HepG2 (cell line): ENCODE results near the gene FFAR2. TPM values are rescaled to one million over a fixed set of nuclear protein-coding genes. Genes with fewer than 3 reads are reported as not detected.

Source experiments
- ATAC-seq: fragments of 200-7000 bp; cut with Tn5 transposase; 3 replicates; pipeline ENCODE4 v1.9.1; 2020; ENCODE audit warnings: mild to moderate bottlenecking, moderate library complexity
- BruUV-seq: library from RNA; stranded (reverse); fragments of 400-500 nt; replicated peaks from 2 replicates; lab custom pipeline; 2021; lab: Mats Ljungman, UMichigan
- CTCF ChIA-PET: fragments of 300-600 bp; formaldehyde crosslinking; extraction: SDS; loops from one replicate; lab custom pipeline; 2021; ENCODE audit warnings: low total read pairs, inconsistent platforms, low intra/inter-chr PET ratio; lab: Yijun Ruan, JAX
- POLR2A ChIA-PET: fragments of 350-600 bp; sonication (Branson Sonifier 250); formaldehyde crosslinking; loops from one replicate; lab custom pipeline; 2020; ENCODE audit warnings: antibody characterized with exemption, inconsistent platforms; lab: Yijun Ruan, JAX
- DNase-seq: peaks from one replicate; pipeline ENCODE4 v3.0.0-alpha.2; 2015; ENCODE audit warnings: low spot score
- FAIRE-seq: peaks from 3 replicates; lab custom pipeline; 2011; peaks lifted over from hg19 to GRCh38; lab: Jason Lieb, UNC
- H2AFZ ChIP-seq: one replicate; pipeline ENCODE4 v1.6.1; 2011; ENCODE audit warnings: low read length, inconsistent platforms
- H3K27ac ChIP-seq: fragments of 300-600 bp; 3 replicates; pipeline ENCODE4 v1.8.0; 2011; ENCODE audit warnings: mixed run types, mild to moderate bottlenecking, mixed read lengths, low read length, inconsistent platforms; ENCODE audit not compliant: insufficient read depth; ENCODE audit errors: extremely low read length
- H3K27me3 ChIP-seq, 2 experiments: fragments of 200-600 bp in 1 of 2; 2 replicates in 1 of 2; 3 replicates in 1 of 2; pipeline versions ENCODE4 v1.6.0 to v1.8.0; 2011; ENCODE audit warnings: low read length in 2 of 2, mild to moderate bottlenecking in 2 of 2, moderate library complexity in 2 of 2, inconsistent platforms in 1 of 2; ENCODE audit not compliant: insufficient read depth in 2 of 2, control insufficient read depth in 1 of 2
- H3K36me3 ChIP-seq, 2 experiments: fragments of 200-600 bp in 1 of 2; replicated peaks in 1 of 2; 2 replicates in 1 of 2; 3 replicates in 1 of 2; pipeline versions ENCODE4 v1.5.1 to v1.8.0; 2011; ENCODE audit warnings: low read length in 2 of 2, inconsistent platforms in 1 of 2; ENCODE audit not compliant: insufficient read depth in 2 of 2, control insufficient read depth in 1 of 2
- H3K4me1 ChIP-seq: 2 replicates; pipeline ENCODE4 v1.5.1; 2012; ENCODE audit warnings: low read length, inconsistent platforms; ENCODE audit not compliant: insufficient read depth
- H3K4me2 ChIP-seq: 2 replicates; pipeline ENCODE4 v1.6.0; 2011; ENCODE audit warnings: low read depth, low read length, inconsistent platforms
- H3K4me3 ChIP-seq, 3 experiments: fragments of 200-600 bp in 1 of 3; sonication (generic), shearing (Covaris generic) in 1 of 3; replicated peaks in 1 of 3; 2 replicates each; pipeline ENCODE4 v1.5.1; 2011 to 2016; ENCODE audit warnings: low read length in 3 of 3, inconsistent platforms in 2 of 3, low read depth in 2 of 3, mild to moderate bottlenecking in 2 of 3, control low read depth in 1 of 3, mixed read lengths in 1 of 3; ENCODE audit not compliant: insufficient read depth in 1 of 3
- H3K79me2 ChIP-seq: one replicate; pipeline ENCODE4 v1.6.1; 2011; ENCODE audit warnings: low read length, inconsistent platforms; ENCODE audit not compliant: insufficient read depth
- H3K9ac ChIP-seq: 2 replicates; pipeline ENCODE4 v1.6.0; 2011; ENCODE audit warnings: mild to moderate bottlenecking, low read depth, low read length, inconsistent platforms; ENCODE audit not compliant: insufficient read depth
- H3K9me3 ChIP-seq: 2 replicates; pipeline ENCODE4 v1.5.1; 2012; ENCODE audit warnings: mild to moderate bottlenecking, low read length
- H4K20me1 ChIP-seq: 2 replicates; pipeline ENCODE4 v1.6.0; 2011; ENCODE audit warnings: inconsistent platforms, mild to moderate bottlenecking, low read length, moderate library complexity; ENCODE audit not compliant: insufficient read depth
- KDM4B ChIP-seq: sonication (generic); formaldehyde crosslinking; IDR thresholded peaks from 2 replicates; pipeline ENCODE4 v1.4.0; 2020; ENCODE audit warnings: missing genetic modification reagents
- XRCC5 ChIP-seq: fragments of 200-400 bp; formaldehyde crosslinking; optimal IDR thresholded peaks from 2 replicates; pipeline ENCODE3; 2017; ENCODE audit warnings: mild to moderate bottlenecking, low read length
- ZFP37 ChIP-seq: sonication (generic); formaldehyde crosslinking; IDR thresholded peaks from 2 replicates; pipeline ENCODE4 v1.4.0; 2020; ENCODE audit warnings: missing genetic modification reagents, borderline replicate concordance
- ZNF121 ChIP-seq: sonication (generic); formaldehyde crosslinking; IDR thresholded peaks from 2 replicates; pipeline ENCODE4 v1.5.0; 2020; ENCODE audit warnings: mild to moderate bottlenecking, missing genetic modification reagents
- ZNF546 ChIP-seq: sonication (generic); formaldehyde crosslinking; conservative IDR thresholded peaks from 2 replicates; pipeline ENCODE4 v1.8.1; 2023; ENCODE audit warnings: mild to moderate bottlenecking, missing genetic modification reagents
- WGBS: methylation state at CpG from one replicate; pipeline ENCODE4 v1.1.6; 2017; ENCODE audit warnings: low lambda C conversion rate; 5-methylcytosine and 5-hydroxymethylcytosine counted together
- in situ Hi-C: cut with HindIII; loops from 2 replicates; pipeline ENCODE4 v1.10.0; 2017; ENCODE audit warnings: low pct_unique_long_range_greater_than_20kb; ENCODE audit not compliant: extremely low pct_ligation_motif_present
- intact Hi-C: fragments of 100-400 bp; cut with micrococcal nuclease; formaldehyde crosslinking; loops from one replicate; pipeline ENCODE4 v1.10.0; 2022; ENCODE audit not compliant: unreplicated experiment
- polyA plus RNA-seq, 8 experiments: library from polyadenylated mRNA; depleted of rRNA in 3 of 8; stranded (reverse) in 7 of 8; unstranded in 1 of 8; fragments of >200 nt; fragmentation: Illumina TruSeq in 4 of 8; extraction: Trizol in 4 of 8; gene quantifications; 2 replicates each; pipeline versions ENCODE4 v1.2.1 to v1.2.3, GENCODE V29; 2011 to 2016; ENCODE audit warnings: low read depth in 4 of 8, missing spikeins in 1 of 8, mixed read lengths in 1 of 8; ENCODE audit not compliant: insufficient read depth in 1 of 8
- total RNA-seq, 5 experiments: library from RNA; depleted of rRNA; stranded (reverse); fragments of >200 nt; fragmentation: Illumina TruSeq; extraction: Trizol; gene quantifications; 2 replicates each; pipeline ENCODE4 v1.2.3, GENCODE V29; 2016; ENCODE audit warnings: low read depth in 1 of 5
- TF ChIP-seq, protein P1 (sequence below): sonication (generic); formaldehyde crosslinking; IDR thresholded peaks from 2 replicates; pipeline ENCODE4 v1.5.0; 2020; ENCODE audit warnings: mild to moderate bottlenecking, missing genetic modification reagents, moderate library complexity

Gene FFAR2
- total and polyA plus RNA-seq, 2 of the 13 experiments (the other 11 are each of a cell fraction or from before 2014, with no cell fraction given): 0.12 TPM; not detected in 1

DNA sequence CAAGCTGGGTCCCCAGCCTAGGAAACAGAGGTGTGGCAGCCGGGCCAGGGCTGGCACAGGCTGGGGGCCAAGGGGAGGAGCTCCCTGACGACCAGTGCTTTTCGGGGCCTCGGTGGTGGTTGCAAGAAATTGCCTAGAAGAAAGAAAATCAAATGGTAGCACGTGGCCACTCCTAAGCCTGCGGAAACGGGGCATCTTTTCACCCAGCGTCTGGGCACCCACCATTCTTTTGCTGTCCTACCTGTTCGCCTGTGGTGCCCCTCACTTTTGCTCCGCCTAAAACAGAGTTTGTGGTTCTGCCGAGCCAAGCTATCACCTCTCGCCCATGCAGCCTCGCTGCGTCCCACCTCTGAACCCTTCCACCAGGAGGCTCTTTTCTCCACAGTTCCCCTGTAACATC, 49.3 kb downstream of the FFAR2 start:
- ATAC-seq (no peak), DNase-seq (no peak), FAIRE-seq (no peak)
- in situ Hi-C loops (no loop called here), intact Hi-C loops (loop anchor here (10.0 kb wide), 1 partner anchor 253 kb away; the partner anchor contains the start of gene LSR)
- POLR2A ChIA-PET: interaction anchor here (1.6 kb wide), 1 partner anchor 11 kb away, joined by 3 read pairs; no protein-coding TSS in a partner anchor
- Histone ChIP-seq H3K9me3 (no peaks in the 10 kb centered on the region), H4K20me1 (no peaks in the 10 kb centered on the region), H3K27ac (no peak overlapping the region), H3K4me2 (no peak overlapping the region), H3K4me3 (no peak overlapping the region), H3K4me1 (peaks cover 15% of the 10 kb centered on the region), H3K27me3 (no peaks in the 10 kb centered on the region), H3K79me2 (no peaks in the 10 kb centered on the region), H3K36me3 (peaks cover 0 to 10% of the 10 kb centered on the region in 2 experiments; a peak in 2 of 5 replicates), H3K9ac (no peak overlapping the region), H2AFZ (no peak overlapping the region)
- TF ChIP-seq, protein P1, sequence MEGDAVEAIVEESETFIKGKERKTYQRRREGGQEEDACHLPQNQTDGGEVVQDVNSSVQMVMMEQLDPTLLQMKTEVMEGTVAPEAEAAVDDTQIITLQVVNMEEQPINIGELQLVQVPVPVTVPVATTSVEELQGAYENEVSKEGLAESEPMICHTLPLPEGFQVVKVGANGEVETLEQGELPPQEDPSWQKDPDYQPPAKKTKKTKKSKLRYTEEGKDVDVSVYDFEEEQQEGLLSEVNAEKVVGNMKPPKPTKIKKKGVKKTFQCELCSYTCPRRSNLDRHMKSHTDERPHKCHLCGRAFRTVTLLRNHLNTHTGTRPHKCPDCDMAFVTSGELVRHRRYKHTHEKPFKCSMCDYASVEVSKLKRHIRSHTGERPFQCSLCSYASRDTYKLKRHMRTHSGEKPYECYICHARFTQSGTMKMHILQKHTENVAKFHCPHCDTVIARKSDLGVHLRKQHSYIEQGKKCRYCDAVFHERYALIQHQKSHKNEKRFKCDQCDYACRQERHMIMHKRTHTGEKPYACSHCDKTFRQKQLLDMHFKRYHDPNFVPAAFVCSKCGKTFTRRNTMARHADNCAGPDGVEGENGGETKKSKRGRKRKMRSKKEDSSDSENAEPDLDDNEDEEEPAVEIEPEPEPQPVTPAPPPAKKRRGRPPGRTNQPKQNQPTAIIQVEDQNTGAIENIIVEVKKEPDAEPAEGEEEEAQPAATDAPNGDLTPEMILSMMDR (CRISPR knock-in tag): 0 out of 2 replicates have a peak, but pooled peaks have one; percentile 9
- TF ChIP-seq ZFP37 (CRISPR knock-in tag) (no peak), XRCC5 (no peak), KDM4B (no peak)
- BruUV-seq: no TSS peak
- WGBS: 89% methylated on average over 14 of the region's 14 CpGs
- CTCF ChIA-PET: no interaction called here

DNA sequence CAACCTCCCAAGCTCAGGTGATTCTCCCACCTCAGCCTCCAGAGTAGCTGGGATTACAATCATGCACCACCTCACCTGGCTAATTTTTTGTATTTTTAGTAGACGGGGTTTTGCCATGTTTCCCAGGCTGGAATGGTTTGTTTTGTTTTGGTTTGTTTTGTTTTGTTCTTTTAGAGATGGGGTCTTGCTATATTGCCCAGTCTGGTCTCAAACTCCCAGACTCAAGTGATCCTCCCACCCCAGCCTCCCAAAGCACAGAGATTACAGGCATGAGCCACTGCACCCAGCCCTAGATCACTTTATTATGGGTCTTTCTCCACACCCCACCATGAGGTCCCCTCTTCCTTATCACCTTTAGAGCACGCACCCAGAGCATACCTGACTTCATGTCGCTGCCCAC, 50.2 kb downstream of the FFAR2 start:
- BruUV-seq: no TSS peak
- H4K20me1 ChIP-seq: no peaks in the 10 kb centered on the region
- no peaks in the 10 kb centered on the region for H3K27me3 ChIP-seq
- H3K4me3 ChIP-seq: no peak overlapping the region
- 90% methylated on average over 3 of the region's 3 CpGs for WGBS
- CTCF ChIA-PET: no interaction called here
- DNase-seq (no peak), ATAC-seq (no peak), FAIRE-seq (no peak)
- POLR2A ChIA-PET: interaction anchor here (1.6 kb wide), 1 partner anchor 10 kb away, joined by 3 read pairs; no protein-coding TSS in a partner anchor
- H3K36me3 ChIP-seq: peaks cover 0 to 10% of the 10 kb centered on the region in 2 experiments; a peak in 2 of 5 replicates
- H2AFZ ChIP-seq: no peak overlapping the region
- TF ChIP-seq ZNF546 (CRISPR knock-in tag) (no peak), ZNF121 (CRISPR knock-in tag) (peak; percentile 81)
- H3K27ac ChIP-seq: no peak overlapping the region
- H3K9me3 ChIP-seq: no peaks in the 10 kb centered on the region
- H3K4me1 ChIP-seq: peaks cover 15% of the 10 kb centered on the region
- no peaks in the 10 kb centered on the region for H3K79me2 ChIP-seq
- no peak overlapping the region for H3K4me2 ChIP-seq
- no peak overlapping the region for H3K9ac ChIP-seq
- in situ Hi-C loops: no loop called here
- intact Hi-C loops: loop anchor here (10.0 kb wide), 1 partner anchor 253 kb away; the partner anchor contains the start of gene LSR
